Sigmoid colon (tissue), 7 donors: ENCODE measurements around the gene DNMT1. TPM values are rescaled to one million over a fixed set of nuclear protein-coding genes. Genes with fewer than 3 reads are reported as not detected.

Experiments used
- DNase-seq: peaks from one replicate; pipeline ENCODE4 v3.0.0-alpha.2; 2019
- H3K27ac ChIP-seq, 4 donors: fragments of 200-600 bp; sonication (generic); one replicate each; pipeline ENCODE4 v1.5.1; 2016 to 2019; ENCODE audit warnings: mild to moderate bottlenecking in 1 of 4
- H3K27me3 ChIP-seq, 3 donors: fragments of 200-600 bp; sonication (generic); one replicate each; pipeline ENCODE4 v1.5.1; 2019; ENCODE audit warnings: mild to moderate bottlenecking in 1 of 3
- H3K36me3 ChIP-seq, 4 donors: fragments of 200-600 bp; sonication (generic); one replicate each; pipeline ENCODE4 v1.5.1; 2016 to 2019
- H3K4me1 ChIP-seq, 4 donors: fragments of 200-600 bp; sonication (generic); one replicate each; pipeline ENCODE4 v1.5.1; 2017 to 2019
- H3K4me3 ChIP-seq, 4 donors: fragments of 200-600 bp; sonication (generic); one replicate each; pipeline ENCODE4 v1.5.1; 2017 to 2019; ENCODE audit warnings: mild to moderate bottlenecking in 2 of 4, moderate library complexity in 1 of 4
- H3K9me3 ChIP-seq, 4 donors: fragments of 200-600 bp in 3 of 4; sonication (generic) in 3 of 4; one replicate each; pipeline versions ENCODE4 v1.5.1 to v1.6.1; 2013 to 2019
- CTCF ChIP-seq, 4 experiments: fragments of 450-650 bp in 3 of 4; fragments of 200-600 bp in 1 of 4; IDR thresholded peaks; one replicate each; pipeline ENCODE4 v1.5.1; 2016 to 2019; ENCODE audit warnings: antibody characterized with exemption in 4 of 4, mild to moderate bottlenecking in 3 of 4, moderate library complexity in 2 of 4
- EP300 ChIP-seq, 4 donors: sonication (generic); formaldehyde crosslinking; IDR thresholded peaks; one replicate each; pipeline ENCODE4 v1.6.1; 2017; ENCODE audit warnings: antibody characterized with exemption in 4 of 4
- POLR2A ChIP-seq, 2 donors: fragments of 450-650 bp; IDR thresholded peaks; one replicate each; pipeline ENCODE4 v1.6.1; 2016; ENCODE audit warnings: antibody characterized with exemption in 2 of 2, mild to moderate bottlenecking in 2 of 2, moderate library complexity in 2 of 2
- POLR2AphosphoS5 ChIP-seq, 4 donors: sonication (generic); formaldehyde crosslinking; IDR thresholded peaks; one replicate each; pipeline ENCODE4 v1.6.1; 2017; ENCODE audit warnings: antibody characterized with exemption in 4 of 4
- WGBS, 2 donors: extraction: QIAGEN DNeasy Blood & Tissue Kit; methylation state at CpG; one replicate each; pipeline ENCODE4 v1.1.7; 2013; 5-methylcytosine and 5-hydroxymethylcytosine counted together
- intact Hi-C: fragments of 100-400 bp; cut with DNase I; formaldehyde crosslinking; loops from one replicate; pipeline ENCODE4 v1.15.1; 2023
- polyA plus RNA-seq, 3 donors: library from polyadenylated mRNA; stranded (reverse); fragments of 200-250 nt; gene quantifications; one replicate each; pipeline ENCODE4 v1.2.3, GENCODE V29; 2013
- total RNA-seq, 4 donors: library from RNA; depleted of rRNA; stranded (reverse); fragments of >200 nt; gene quantifications; one replicate each; pipeline ENCODE4 v1.1.0, GENCODE V29; 2016
- donor health status: healthy with polysubstance abuse.
- donor health status: Bipolar disorder and iron deficiency.
- donor health status: healthy.

DNMT1 gene
- total and polyA plus RNA-seq, 7 donors = 12.0 to 47.9 (median 24.5) TPM

DNA sequence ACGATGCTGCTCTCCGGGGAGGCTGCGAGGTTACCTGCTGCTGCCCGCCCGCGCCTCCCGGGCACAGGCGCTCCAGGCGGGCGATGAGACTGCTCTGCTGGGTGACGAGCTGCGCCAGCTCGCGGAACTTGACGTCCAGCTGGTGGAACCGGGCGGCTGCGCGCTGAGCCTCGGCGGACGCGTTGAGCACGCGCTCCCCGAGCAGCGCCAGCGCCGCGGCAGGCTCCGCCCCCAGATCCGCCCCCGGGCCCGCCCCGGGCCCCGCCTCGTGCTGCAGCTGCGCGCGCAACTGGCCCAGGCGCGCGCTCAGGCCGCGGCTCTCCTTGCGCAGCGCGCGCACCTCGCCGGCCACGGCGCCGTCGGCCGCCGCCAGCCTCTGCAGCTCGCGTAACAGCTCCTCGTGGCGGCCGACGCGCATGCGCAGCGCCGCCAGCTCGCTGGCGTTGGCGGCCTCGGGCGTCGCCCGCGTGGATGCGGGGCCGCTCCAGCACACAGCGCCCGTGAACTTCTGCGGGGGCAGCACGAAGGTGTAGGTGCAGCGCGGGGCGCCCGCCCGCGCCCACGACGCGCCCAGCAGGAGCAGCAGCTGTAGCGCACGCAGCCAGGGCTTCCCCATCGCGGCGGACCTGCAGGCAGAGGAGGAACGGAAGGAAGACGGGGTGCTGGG is 98.7 kb downstream of the DNMT1 start:
- Histone ChIP-seq H3K4me3 (peak overlapping the region; percentile 9 to 58 (median 49)), H3K27me3 (no peaks in the 10 kb centered on the region), H3K4me1 (peaks cover 0 to 13% (median 11%) of the 10 kb centered on the region in 4 donors), H3K9me3 (no peaks in the 10 kb centered on the region), H3K27ac (peak overlapping the region; percentile 78 to 85 (median 81)), H3K36me3 (peaks cover 0 to 17% (median 0%) of the 10 kb centered on the region in 4 donors)
- TF ChIP-seq POLR2A (IDR thresholded peaks at IDR 0.05) = peak in 1 of 2 donors; percentile 34
- peak; percentile 36 to 72 (median 60) for TF ChIP-seq POLR2AphosphoS5 (IDR thresholded peaks at IDR 0.05)
- no peak for TF ChIP-seq EP300 (IDR thresholded peaks at IDR 0.05)
- peak; percentile 95 for DNase-seq
- intact Hi-C loops = no loop called here
- 3 to 5% methylated on average over 97 of the region's 97 CpGs for WGBS, 2 donors

DNA sequence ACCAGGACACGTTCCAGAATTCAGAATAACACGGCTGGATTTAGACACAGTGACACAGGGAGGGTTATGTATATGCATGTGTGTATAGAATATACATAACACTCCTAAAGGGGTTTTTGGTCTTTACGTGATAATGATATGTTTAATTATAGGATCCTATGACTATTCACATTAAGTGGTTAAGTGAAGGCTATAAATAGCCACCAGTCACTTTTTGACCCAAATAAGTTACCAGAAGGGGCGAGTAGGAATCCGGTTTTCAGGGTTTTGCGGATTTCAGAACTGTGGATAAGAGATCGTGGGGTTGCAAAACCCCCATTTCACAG is 99.2 kb downstream of the DNMT1 start:
- no peaks in the 10 kb centered on the region for H3K27me3 ChIP-seq

DNA sequence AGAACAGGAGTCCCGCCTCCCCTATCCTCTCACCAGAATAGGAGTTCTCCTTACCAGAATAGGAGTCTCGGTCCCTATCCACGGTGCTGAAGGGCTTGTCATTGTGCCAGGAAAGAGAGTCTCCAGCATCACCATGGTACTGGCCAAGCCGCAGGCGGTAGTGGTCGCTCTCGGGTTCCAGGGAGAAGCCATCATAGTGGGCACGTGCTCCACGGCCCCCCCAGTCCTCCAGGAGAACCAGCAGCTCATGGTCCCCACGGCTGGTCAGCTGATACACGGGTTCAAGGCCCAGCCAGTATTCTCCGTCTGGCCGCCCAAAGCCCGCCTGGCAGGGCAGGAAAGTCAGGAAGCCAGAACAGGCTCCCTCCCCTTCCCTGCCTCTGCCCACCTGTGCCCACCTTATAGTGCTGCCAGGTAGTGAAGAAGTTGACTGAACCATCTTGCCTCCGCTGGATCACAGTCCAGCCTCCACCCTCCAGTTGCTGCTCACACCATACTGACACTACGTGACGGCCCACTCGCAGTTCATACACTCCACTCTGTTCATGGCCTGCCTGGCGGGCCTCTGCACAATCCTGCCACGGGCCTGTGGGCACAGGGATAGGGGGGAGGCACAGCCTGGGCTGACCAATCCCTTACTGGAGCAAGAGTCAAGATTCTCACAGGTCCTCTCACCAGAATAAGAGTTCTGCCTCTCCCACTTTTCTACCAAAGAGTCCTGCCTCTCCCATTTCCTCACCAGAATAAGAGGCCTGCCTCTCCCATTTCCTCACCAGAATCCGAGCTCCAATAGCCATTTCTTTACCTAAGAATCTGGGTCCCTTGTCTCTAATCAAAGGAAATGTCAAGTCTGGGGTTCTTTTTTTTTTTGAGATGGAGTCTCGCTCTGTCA is 101.2 kb downstream of the DNMT1 start:
- TF ChIP-seq EP300 (IDR thresholded peaks at IDR 0.05) (no peak), POLR2A (IDR thresholded peaks at IDR 0.05) (no peak), POLR2AphosphoS5 (IDR thresholded peaks at IDR 0.05) (no peak), CTCF (IDR thresholded peaks at IDR 0.05) (no peak)
- Histone ChIP-seq H3K36me3 (peaks cover 0 to 39% (median 5%) of the 10 kb centered on the region in 4 donors), H3K27ac (no peak overlapping the region), H3K9me3 (no peaks in the 10 kb centered on the region), H3K4me1 (peaks cover 0 to 13% (median 11%) of the 10 kb centered on the region in 4 donors), H3K4me3 (no peak overlapping the region), H3K27me3 (no peaks in the 10 kb centered on the region)
- intact Hi-C loops = no loop called here
- WGBS, 2 donors = 90 to 91% methylated on average over 22 of the region's 22 CpGs
- no peak for DNase-seq

More for the DNA sequence above, 99.2 kb downstream of the DNMT1 start:
- WGBS, 2 donors = 50 to 55% methylated on average over 7 of the region's 7 CpGs
- no peaks in the 10 kb centered on the region for H3K9me3 ChIP-seq
- H3K4me1 ChIP-seq = peaks cover 0 to 13% (median 11%) of the 10 kb centered on the region in 4 donors
- intact Hi-C loops = no loop called here
- TF ChIP-seq CTCF (IDR thresholded peaks at IDR 0.05) (no peak), POLR2AphosphoS5 (IDR thresholded peaks at IDR 0.05) (peak in 1 of 4 donors; percentile 4)
- H3K27ac ChIP-seq = peak overlapping the region; percentile 77 to 85 (median 80)
- H3K36me3 ChIP-seq = peaks cover 0 to 22% (median 0%) of the 10 kb centered on the region in 4 donors
- peak overlapping the region in 3 of 4 donors; percentile 7 to 58 (median 16) for H3K4me3 ChIP-seq
- no peak for DNase-seq

DNA sequence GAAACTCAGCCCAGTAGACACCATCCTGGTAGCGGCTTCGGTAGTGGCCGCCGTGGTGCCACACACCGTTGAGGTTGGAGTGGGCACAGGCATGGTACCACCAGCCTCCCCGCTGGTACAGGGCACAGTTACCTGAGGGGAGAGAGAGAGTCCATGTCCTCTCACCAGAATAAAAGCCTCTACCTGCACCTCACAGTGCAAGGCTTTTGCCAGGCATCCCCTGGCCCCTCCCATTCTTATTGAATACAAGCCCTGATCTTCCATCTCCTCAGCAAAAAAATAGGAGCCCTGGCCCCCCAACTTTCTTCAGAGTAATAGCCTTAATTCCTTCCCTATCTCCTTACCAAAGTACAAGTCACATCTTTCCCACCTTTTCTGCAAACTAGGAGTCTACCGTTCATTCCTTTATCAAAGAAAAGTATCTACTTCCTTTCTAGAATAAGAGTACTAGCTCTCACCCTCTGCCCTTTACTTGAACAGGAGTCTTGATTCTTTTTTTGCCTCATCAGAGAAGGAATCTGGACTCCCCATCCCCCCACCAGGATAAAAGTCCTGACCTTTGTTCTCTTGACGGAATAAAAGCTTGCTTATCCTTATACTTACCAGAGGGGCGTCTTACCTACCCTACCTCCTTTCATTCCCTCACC is 102.0 kb downstream of the DNMT1 start:
- Histone ChIP-seq H3K36me3 (peaks cover 0 to 39% (median 5%) of the 10 kb centered on the region in 4 donors), H3K4me3 (no peak overlapping the region), H3K27me3 (no peaks in the 10 kb centered on the region), H3K27ac (no peak overlapping the region), H3K9me3 (no peaks in the 10 kb centered on the region), H3K4me1 (peaks cover 0 to 13% (median 11%) of the 10 kb centered on the region in 4 donors)
- intact Hi-C loops = no loop called here
- TF ChIP-seq EP300 (IDR thresholded peaks at IDR 0.05) (no peak), POLR2A (IDR thresholded peaks at IDR 0.05) (no peak), POLR2AphosphoS5 (IDR thresholded peaks at IDR 0.05) (no peak), CTCF (IDR thresholded peaks at IDR 0.05) (no peak)
- DNase-seq = no peak
- 92% methylated on average over 9 of the region's 9 CpGs for WGBS, 2 donors
